ENCODE data around the gene IL1A. TPM values are rescaled to one million over a fixed set of nuclear protein-coding genes. Genes with fewer than 3 reads are reported as not detected.

IL1A gene
- total RNA-seq, 1 donor from 2014 or later, result not detected

DNA sequence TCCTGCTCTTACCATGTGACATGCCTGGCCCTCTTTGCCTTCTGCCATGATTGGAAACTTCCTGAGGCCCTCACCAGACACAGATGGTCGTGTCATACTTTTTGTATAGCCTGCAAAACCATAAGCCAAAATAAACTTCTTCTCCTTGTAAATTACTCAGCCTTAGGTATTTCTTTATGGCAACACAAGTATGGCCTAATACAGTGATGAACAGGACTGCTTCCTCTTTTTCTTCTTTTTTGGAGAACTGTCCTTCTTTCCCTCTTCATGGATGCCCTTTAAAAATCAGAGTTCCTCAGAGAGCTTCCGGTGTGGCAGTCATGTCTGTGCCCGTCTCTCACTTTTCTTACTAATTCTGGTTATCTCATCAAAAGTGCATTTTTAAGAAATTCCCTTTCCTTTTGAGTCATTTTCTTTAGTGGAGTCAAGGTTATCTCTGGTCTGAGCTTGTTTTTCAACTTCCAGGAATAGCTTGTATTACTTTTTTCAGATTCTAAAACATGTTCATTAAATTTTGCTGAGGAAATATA lies 9.2 kb upstream of the IL1A start:
- no peak for DNase-seq (ENCODE audit: low spot score)
- no peak for ATAC-seq

DNA sequence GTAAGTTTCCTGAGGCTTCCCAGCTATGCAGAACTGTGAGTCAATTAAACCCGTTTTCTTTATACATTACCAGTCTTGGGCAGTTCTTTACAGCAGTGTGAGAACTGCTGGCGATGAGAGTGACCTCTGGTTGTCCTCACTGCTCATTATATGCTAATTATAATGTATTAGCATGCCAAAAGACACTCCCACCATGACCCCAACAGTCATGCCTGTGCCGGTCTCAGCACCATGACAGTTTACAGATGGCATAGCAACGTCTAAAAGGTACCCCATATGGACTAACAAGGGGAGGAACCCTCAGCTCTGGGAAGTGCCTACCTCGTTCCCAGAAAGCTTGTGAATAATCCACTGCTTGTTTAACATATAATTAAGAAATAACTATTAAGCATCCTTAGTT lies 8.1 kb upstream of the IL1A start:
- no peak for DNase-seq (ENCODE audit: low spot score)
- no peak for ATAC-seq

GRCh38 chr2:112791693-112792230 lies 7.5 kb upstream of the IL1A start:
- no peak for DNase-seq (ENCODE audit: low spot score)
- ATAC-seq, result no peak

DNA sequence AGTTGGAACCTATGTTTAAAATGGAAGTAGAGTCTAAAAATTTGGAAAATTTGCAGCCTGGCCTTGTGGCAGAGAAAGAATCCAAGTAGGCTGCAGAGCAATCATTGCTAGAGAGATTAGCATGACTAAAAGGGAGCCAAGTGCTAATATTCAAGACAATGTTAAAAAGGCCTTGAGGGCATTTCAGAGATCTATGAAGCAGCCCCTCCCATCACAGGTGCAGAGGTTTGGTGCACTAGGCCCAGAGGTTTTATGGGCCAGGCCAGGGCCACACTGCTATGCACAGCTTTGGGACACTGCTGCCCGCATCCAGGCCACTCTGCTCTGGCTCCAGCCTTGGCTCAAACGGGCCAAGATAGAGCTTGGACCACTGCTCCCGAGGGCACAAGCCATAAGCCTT lies 6.7 kb upstream of the IL1A start:
- no peak for DNase-seq (ENCODE audit: low spot score)
- ATAC-seq, result no peak

DNA sequence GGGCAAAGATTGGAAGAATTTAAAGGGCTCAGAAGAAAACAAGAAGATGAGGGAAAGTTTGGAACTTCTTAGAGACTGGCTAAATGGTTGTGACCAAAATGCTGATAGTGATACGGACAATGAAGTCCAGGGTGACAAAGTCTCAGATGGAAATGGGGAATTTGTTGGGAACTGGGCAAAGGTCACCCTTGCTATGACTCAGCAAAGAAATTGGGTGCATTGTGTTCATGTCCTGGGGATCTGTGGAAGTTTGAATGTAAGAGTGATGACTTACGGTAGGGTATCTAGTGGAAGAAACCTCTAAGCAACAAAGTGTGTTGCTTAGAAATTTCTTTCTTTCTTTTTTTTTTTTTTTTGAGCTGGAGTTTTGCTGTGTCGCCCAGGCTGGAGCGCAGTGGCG lies 6.0 kb upstream of the IL1A start:
- no peak for DNase-seq (ENCODE audit: low spot score)
- peak; percentile 21 for ATAC-seq

- ATAC-seq (no peak), DNase-seq (ENCODE audit: low spot score) (no peak)
Measured at GRCh38 chr2:112789186-112789585, 4.9 kb upstream of the IL1A start.

GRCh38 chr2:112788653-112789052 lies 4.4 kb upstream of the IL1A start:
- ATAC-seq, result no peak
- no peak for DNase-seq (ENCODE audit: low spot score)

DNA sequence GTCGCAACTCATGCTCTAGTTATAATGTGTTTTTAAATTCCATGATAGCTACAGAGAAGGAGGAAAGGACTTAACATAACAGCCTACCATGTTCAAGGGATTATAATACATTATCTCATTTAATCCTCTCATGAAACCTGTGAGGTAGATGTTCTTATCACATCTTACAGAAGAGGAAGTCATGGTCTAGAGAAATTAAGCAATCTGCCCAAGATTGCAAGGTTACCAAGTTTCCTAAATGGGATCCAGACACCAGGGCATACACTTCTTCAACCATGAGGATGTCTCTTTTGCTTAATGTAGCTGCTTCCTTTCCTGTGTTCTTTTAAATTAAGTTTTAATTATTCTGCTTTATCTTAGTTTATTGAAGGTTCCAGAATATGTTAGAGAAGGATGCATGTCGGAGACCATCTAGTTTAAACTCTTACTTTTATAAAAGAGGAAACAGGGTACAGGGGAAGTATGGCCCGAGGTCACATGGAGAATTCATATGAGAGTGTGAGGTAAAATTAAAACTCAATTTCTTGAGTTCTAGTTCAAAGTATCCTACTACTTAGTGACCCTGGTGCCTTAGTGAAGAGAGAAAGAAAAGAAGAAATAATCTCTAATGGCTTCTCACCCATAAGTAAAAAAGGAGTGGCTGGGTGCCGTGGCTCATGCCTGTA lies 3.6 kb upstream of the IL1A start:
- no peak for DNase-seq (ENCODE audit: low spot score)
- no peak for ATAC-seq

DNA sequence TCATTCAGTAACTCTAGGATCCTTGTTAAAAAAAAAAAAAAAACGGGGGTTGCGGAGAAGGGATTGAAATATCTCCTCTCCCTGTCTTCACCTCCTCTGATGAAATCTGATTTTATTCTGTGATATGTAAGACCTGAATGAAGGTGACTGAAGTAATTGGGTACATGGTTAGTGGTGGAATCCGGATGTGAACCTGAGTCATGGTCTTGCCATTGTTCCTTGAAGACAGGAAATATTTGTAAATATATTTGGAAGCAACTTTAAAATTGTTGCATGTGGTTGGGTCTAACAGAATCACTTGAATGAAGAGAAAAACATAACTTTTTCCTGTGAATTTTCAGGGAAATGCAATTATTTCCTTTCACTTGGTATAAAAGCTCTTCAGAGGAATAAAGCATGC lies 3.0 kb upstream of the IL1A start:
- ATAC-seq (no peak), DNase-seq (ENCODE audit: low spot score) (no peak)

GRCh38 chr2:112783187-112783714 lies 1.0 kb downstream of the IL1A start:
- DNase-seq (ENCODE audit: low spot score) (no peak), ATAC-seq (no peak)

DNA sequence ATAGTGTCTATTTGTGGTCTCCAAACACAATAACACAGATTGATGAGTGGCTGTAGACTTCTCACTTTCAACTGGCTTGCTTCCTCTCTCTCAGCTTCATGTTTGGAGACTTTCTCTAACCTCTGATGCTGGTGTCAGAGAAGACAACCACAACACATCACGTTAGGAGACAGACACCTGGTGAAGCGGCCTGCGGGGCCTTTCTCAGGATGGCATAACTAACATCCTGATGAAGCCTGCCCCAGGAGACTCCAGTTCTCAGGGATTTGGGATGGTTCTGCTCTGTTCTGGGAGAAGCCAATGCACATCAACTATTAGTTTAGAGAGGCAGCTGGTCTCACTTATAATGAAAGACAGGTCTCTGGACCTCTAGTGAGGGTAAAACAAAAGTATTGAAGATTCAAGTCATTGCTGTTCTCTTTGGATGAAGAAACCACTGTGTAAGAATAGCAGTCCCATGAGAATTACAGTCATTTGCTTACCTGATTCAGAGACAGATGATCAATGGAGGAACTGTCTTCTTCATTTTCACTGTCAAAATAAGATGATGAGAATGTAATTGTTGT lies 2.0 kb downstream of the IL1A start:
- ATAC-seq (no peak), DNase-seq (ENCODE audit: low spot score) (no peak)

GRCh38 chr2:112779598-112779997 lies 4.7 kb downstream of the IL1A start:
- no peak for DNase-seq (ENCODE audit: low spot score)
- ATAC-seq, result no peak

DNA sequence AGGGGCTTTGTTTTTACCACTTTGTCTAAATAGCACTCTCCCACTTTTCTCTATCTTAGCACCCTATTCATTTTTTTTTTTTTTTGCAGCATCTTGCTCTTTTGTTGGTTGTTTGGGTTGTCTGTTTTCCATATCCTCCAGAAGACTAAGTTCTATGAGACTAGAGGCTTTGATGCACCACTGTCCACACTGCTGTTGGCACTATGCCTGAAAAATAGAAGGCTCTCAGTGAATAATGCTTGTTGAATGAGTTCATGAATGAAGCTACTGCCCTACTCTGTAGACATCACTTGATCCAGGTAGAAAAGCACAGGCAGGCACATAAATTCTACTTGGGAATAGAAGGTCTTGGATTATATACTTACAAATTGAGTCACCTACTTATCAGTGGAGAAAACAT lies 7.3 kb downstream of the IL1A start:
- DNase-seq (ENCODE audit: low spot score), result no peak
- ATAC-seq, result no peak

DNA sequence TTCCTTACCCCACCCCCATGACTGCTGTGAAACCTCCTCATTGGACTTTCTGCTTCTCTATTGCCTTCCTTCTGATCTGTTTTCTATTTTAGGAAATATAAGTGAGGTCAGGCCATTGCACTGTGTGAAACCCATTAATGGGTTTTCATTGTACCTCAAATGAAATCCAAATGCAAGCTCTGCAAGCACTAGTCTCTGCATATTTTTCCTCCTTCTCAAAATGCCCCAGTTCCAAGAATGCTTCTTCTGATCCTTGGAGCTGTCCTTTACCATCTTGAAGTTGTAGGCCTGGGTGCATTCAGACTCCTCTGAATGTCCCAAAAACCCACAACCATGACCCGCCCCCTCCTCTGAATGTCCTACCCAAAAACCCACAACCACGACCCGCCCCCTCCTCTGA lies 8.2 kb downstream of the IL1A start:
- ATAC-seq, result no peak

GRCh38 chr2:112774536-112775285 lies 9.6 kb downstream of the IL1A start:
- DNase-seq (ENCODE audit: low spot score), result no peak
- ATAC-seq, result no peak

More for the DNA sequence above, 8.2 kb downstream of the IL1A start:
- DNase-seq (ENCODE audit: low spot score), result no peak

GRCh38 chr2:112773556-112773955 lies 10.7 kb downstream of the IL1A start:
- no peak for ATAC-seq
- DNase-seq (ENCODE audit: low spot score), result no peak

GRCh38 chr2:112772911-112773475 lies 11.3 kb downstream of the IL1A start:
- ATAC-seq (no peak), DNase-seq (ENCODE audit: low spot score) (no peak)

DNA sequence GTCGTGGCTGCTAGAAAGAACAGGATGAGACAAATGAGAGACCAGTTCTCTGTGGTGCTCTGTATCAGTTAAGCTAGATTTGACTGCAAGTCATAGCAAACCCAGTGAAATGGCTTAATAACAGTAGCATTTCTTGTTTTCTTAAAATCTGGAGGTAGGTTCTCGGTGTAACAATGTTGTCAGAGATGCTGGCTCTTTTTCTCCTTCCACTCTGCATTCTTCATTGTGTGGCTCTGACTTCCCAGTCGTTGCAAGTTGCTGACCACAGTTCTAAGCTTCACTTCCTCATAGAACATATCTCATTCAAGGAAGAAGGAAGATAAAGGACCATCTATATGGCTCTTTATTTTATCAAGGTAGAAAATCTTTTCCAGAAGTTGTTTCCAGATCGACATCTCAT lies 12.0 kb downstream of the IL1A start:
- DNase-seq (ENCODE audit: low spot score) (no peak), ATAC-seq (no peak)

- DNase-seq (ENCODE audit: low spot score) (no peak), ATAC-seq (no peak)
Measured at GRCh38 chr2:112768432-112768831, 15.9 kb downstream of the IL1A start.

- peak; percentile 21 for ATAC-seq
- no peak for DNase-seq (ENCODE audit: low spot score)
Measured at GRCh38 chr2:112767693-112768330, 16.5 kb downstream of the IL1A start.

DNA sequence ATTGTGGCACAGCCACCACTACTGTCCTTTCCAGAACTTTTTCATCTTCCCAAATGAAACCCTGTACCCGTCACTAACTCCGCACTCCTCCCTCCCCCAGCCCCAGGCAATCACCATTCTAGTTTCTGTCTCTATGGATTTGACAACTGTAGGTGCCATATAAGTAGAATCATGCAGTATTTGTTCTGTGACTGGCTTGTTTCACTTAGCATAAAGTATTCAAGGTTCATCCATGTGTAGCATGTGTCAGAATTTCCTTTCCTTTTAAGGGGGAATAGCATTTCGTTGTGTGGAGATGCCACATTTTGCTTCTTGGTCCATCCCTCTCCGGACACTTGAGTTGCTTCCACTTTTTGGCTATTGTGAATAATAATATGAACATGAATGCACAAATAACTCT lies 19.0 kb downstream of the IL1A start:
- ATAC-seq, result no peak
- DNase-seq (ENCODE audit: low spot score), result no peak
